ENCODE measurements around the gene VEGFB.

Gene VEGFB

GRCh38 chr11:64262271-64263002 lies 28.1 kb downstream of the VEGFB start:
- DNase-seq (ENCODE audit: low read depth): no peak

DNA sequence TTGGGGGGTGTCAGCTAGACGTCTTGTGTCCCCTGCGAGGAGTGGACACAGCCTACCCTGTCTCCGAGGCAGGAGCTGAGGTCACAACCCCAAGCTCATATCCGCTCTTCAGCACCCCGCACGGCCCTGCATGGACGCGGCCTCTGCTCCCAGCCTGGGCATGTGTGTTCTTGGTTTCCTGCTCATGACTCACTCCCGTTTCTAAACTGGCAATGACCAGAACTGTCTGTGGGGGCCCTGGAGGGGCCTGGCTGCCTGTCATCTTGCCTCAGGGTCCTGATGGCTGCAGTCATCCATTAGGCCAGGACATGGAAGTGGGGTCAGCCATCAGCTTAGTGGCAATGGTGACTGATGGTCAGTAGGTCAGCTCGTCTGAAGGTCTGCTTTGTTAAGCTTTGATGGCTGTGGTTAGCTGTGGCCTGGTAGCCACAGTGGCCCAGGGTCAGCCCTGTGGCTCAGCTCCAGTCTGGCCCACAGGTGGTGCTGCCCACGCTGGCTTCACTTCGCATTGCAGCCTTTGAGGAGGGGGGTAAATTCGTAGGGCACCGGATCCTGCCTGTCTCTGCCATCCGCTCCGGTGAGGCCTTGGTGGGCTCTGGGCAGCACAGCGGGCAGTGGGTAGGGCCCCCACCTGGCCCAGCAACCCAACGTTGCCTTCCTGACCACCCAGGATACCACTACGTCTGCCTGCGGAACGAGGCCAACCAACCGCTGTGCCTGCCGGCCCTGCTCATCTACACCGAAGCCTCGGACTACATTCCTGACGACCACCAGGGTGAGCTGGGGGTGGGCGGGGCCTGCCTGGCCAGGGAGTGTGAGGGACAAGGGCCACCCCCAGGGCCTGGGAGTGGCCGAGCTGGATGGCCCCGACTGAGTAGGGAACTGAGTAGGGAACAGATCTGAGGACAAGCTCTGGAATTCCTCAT lies 28.9 kb downstream of the VEGFB start:
- DNase-seq (ENCODE audit: low read depth): peak; percentile 81

GRCh38 chr11:64263947-64264317 lies 29.5 kb downstream of the VEGFB start:
- DNase-seq (ENCODE audit: low read depth): no peak

DNA sequence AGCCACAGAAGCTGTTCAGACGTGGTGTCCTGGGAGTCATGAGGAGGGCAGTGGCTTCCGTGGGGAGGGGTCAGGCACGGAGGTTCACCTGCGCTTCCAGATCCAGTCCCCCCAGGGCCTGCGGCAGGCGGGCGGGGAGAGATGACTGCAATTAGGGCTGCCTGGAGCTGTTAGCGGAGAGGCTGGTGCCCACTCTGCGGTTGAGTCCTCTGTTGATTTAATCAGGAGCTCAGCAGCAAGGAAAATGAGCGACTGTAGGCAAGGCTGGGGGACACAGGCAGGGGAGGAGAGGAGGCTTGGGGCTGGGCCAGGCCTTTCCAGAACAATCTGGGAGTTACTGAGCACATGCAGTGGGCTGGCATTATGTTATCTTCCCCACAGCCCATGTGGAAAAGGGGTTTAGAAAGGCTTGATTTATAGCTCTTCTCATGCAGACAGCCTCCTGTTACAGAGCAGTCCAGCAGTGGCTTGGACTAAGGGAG lies 30.0 kb downstream of the VEGFB start:
- peak; percentile 70 for DNase-seq (ENCODE audit: low read depth)

- DNase-seq (ENCODE audit: low read depth): no peak
These were observed 31.1 kb downstream of the VEGFB start for GRCh38 chr11:64265176-64266160.

DNA sequence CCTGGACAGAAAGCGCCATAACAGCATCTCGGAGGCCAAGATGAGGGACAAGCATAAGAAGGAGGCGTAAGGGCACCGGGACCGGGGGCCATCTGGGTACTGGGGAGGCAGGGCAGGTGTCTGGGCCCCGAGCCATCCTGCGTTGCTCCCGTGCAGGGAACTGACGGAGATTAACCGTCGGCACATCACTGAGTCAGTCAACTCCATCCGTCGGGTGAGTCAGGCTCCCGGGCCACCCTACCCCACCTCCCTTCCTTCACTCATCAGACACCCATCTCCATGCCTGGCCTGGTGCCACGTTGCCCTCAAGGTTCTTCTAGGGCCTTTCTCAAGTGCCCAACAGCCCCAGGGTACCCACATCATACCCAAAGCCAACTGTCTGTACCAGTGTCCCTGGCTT lies 32.0 kb downstream of the VEGFB start:
- peak; percentile 48 for DNase-seq (ENCODE audit: low read depth)

GRCh38 chr11:64267207-64267945 lies 33.0 kb downstream of the VEGFB start:
- DNase-seq (ENCODE audit: low read depth): no peak

DNA sequence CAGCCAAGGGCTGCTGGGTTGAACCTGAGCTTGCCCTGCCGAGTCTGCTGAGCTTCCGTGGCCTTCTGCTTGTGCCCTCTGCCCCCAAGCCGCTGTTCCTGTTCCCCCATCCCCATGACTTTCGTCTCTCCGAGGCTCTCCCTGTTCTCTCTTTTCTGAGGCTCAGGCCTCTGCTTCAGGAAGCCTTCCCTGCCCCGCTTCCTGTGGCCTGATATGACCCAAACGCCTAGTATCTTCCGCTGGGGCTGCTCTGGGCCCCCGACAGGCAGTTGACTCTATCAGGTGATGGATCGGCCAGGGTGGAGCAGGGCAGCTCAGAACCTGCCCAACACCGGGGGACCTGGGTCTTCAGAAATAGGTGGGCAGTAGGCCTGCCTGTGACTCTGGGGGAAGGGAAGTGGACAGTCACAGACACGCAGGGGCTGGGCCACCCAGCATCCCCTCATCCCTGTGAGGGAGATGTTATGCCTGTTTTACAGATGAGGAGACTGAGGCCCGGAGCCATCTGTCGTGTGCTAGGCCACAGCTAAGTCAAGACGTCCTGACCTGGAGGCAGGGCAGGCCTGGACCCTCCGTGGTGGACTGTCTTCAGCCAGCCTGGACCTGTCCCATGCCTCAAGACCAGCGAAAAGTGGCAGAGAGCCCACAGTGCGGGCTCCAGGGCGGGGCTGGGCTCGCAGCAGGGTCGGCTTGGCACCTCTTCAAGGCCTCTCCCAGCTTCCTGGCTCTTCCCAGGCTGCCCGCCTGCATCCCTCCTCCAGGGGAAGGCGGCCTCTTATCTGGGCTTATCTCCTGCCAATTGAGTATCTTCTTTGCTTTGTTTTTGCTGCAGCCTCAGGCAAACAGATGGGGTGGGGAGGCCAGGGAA lies 33.9 kb downstream of the VEGFB start:
- DNase-seq (ENCODE audit: low read depth): peak; percentile 90

DNA sequence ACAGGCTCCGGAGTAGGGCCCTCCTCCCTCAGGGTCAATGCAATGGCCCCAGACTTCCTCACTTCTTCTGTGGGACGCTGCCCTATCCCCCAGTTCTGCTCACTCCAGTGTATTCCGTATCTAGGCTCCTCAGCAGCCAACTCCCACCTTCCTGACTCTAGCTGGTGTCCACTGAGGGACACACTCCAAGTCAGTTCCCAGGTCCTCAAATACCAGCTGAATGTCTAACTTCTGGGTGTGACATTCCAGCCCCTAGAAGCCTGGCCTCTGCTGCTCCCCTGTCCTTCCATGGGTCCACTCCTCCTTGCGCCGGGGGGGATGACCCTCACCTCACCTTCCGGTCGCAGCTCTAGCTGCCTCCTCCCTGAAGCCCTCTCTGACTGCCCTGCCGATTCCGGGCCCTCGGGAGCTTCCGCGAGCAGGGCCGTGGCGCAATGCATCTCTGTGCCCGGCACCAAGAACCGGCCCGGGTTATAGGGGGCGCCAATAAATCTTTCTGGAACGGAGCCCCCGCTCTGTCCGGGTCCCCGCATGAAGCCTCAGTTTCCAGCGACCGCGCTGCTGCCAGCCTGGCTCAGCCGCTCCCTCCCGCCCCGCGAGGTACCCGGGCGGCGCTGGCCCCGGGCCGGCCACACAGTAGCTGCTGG lies 34.6 kb downstream of the VEGFB start:
- DNase-seq (ENCODE audit: low read depth): peak; percentile 54

GRCh38 chr11:64269540-64270220 lies 35.3 kb downstream of the VEGFB start:
- DNase-seq (ENCODE audit: low read depth): peak; percentile 100

- no peak for DNase-seq (ENCODE audit: low read depth)
These were observed 40.8 kb downstream of the VEGFB start for GRCh38 chr11:64275031-64275800.

- no peak for DNase-seq (ENCODE audit: low read depth)
These were observed 41.5 kb downstream of the VEGFB start for GRCh38 chr11:64275841-64276240.

GRCh38 chr11:64276653-64277431 lies 42.5 kb downstream of the VEGFB start:
- peak; percentile 47 for DNase-seq (ENCODE audit: low read depth)

- no peak for DNase-seq (ENCODE audit: low read depth)
These were observed 44.3 kb downstream of the VEGFB start for GRCh38 chr11:64278576-64279190.

- no peak for DNase-seq (ENCODE audit: low read depth)
These were observed 47.8 kb downstream of the VEGFB start for GRCh38 chr11:64281957-64282770.

- no peak for DNase-seq (ENCODE audit: low read depth)
These were observed 48.7 kb downstream of the VEGFB start for GRCh38 chr11:64283092-64283491.

Data from amniotic epithelial cell (primary cell).